NOMO-1 treated with dmso at 0.1 percent for 144 hours (cell line): ENCODE data around the gene GREB1.

Experiments
- DNase-seq: peaks from one replicate; lab custom pipeline; 2025; ENCODE audit not compliant: unreplicated experiment; lab: John Stamatoyannopoulos, UW

Gene GREB1

GRCh38 chr2:11559066-11559785, 25.4 kb downstream of the GREB1 start:
- DNase-seq, result no peak

- DNase-seq, result no peak
Observed at GRCh38 chr2:11559786-11560155, 25.9 kb downstream of the GREB1 start.

GRCh38 chr2:11560806-11561205, 27.0 kb downstream of the GREB1 start:
- DNase-seq, result no peak

- no peak for DNase-seq
Observed at GRCh38 chr2:11562011-11562410, 28.2 kb downstream of the GREB1 start.

GRCh38 chr2:11562476-11562875, 28.6 kb downstream of the GREB1 start:
- DNase-seq, result no peak

GRCh38 chr2:11563784-11564666, 30.2 kb downstream of the GREB1 start:
- DNase-seq, result no peak

GRCh38 chr2:11564816-11565567, 31.1 kb downstream of the GREB1 start:
- DNase-seq, result no peak

- DNase-seq, result no peak
Observed at GRCh38 chr2:11566383-11566782, 32.5 kb downstream of the GREB1 start.

- no peak for DNase-seq
Observed at GRCh38 chr2:11567631-11568031, 33.8 kb downstream of the GREB1 start.

GRCh38 chr2:11568436-11568835, 34.6 kb downstream of the GREB1 start:
- DNase-seq, result no peak

GRCh38 chr2:11569636-11570035, 35.8 kb downstream of the GREB1 start:
- DNase-seq, result no peak

GRCh38 chr2:11571170-11571569, 37.3 kb downstream of the GREB1 start:
- DNase-seq, result no peak

GRCh38 chr2:11572996-11573395, 39.2 kb downstream of the GREB1 start:
- no peak for DNase-seq

- DNase-seq, result no peak
Observed at GRCh38 chr2:11573418-11574175, 39.8 kb downstream of the GREB1 start.

- DNase-seq, result no peak
Observed at GRCh38 chr2:11574176-11575046, 40.6 kb downstream of the GREB1 start.

- no peak for DNase-seq
Observed at GRCh38 chr2:11576398-11576797, 42.6 kb downstream of the GREB1 start.

- no peak for DNase-seq
Observed at GRCh38 chr2:11577101-11577883, 43.4 kb downstream of the GREB1 start.

- no peak for DNase-seq
Observed at GRCh38 chr2:11578081-11578948, 44.5 kb downstream of the GREB1 start.
